Measurements from ENCODE around the gene NUP93.
A peak's percentile ranks its signal among the peaks of the same experiment; 100 is the strongest.

Gene NUP93

DNA sequence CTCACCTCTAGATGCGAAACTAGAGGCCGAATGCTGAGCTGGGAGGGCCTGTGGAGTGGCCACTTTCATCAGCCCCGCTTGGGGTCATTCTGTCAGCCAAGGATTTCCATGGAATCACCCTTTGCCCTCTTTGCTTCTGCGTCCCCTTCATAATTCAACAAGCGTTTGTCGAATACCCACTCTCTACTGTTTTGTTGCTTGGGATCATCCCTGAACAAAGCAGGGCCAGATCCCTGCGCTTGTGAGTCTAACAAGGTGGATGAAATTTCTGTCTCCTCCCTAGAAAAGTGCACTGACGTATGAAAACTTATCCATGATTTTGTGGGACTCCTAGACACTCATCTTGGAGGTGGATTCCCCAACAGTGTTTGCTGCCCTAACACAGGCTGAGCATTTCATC is 131.8 kb downstream of the NUP93 start:
- peak overlapping the region; percentile 59; the same call in 1 of the 2 replicates for H3K9ac ChIP-seq (ENCODE audit: low read length)
- no peaks in the 10 kb centered on the region for H4K20me1 ChIP-seq (ENCODE audit: insufficient read depth, low read length)
- H3K4me3 ChIP-seq (ENCODE audit: low read length), result no peak overlapping the region
- peaks cover 33% of the 10 kb centered on the region for H3F3A ChIP-seq (ENCODE audit: insufficient read depth, low read length)
- H3K27me3 ChIP-seq (replicated peaks; ENCODE audit: insufficient read depth, low read length), result no peaks in the 10 kb centered on the region
- no peak for DNase-seq
- peaks cover 41% of the 10 kb centered on the region for H3K4me1 ChIP-seq (ENCODE audit: low read length)
- 0 out of 2 replicates have a peak, but pooled peaks cover 1% of the 10 kb centered on the region for H3K79me2 ChIP-seq (ENCODE audit: low read length)
- H3K9me2 ChIP-seq (replicated peaks; ENCODE audit: insufficient read depth, low read length), result no peaks in the 10 kb centered on the region
- no peak overlapping the region for H2AFZ ChIP-seq (ENCODE audit: low read length)
- H3K36me3 ChIP-seq (replicated peaks; ENCODE audit: insufficient read depth, low read length), result no peaks in the 10 kb centered on the region
- 0 out of 2 replicates have a peak overlapping the region, but pooled peaks have one; percentile 43 for H3K4me2 ChIP-seq (ENCODE audit: low read depth, low read length)
- peak overlapping the region; percentile 95; the same call in 1 of the 2 replicates for H3K27ac ChIP-seq (ENCODE audit: low read length)
- H3K9me3 ChIP-seq (replicated peaks; ENCODE audit: insufficient read depth, low read length), result no peaks in the 10 kb centered on the region
- TF ChIP-seq EZH2 (optimal IDR thresholded peaks at IDR 0.05; ENCODE audit: low read depth, low read length), result no peak

DNA sequence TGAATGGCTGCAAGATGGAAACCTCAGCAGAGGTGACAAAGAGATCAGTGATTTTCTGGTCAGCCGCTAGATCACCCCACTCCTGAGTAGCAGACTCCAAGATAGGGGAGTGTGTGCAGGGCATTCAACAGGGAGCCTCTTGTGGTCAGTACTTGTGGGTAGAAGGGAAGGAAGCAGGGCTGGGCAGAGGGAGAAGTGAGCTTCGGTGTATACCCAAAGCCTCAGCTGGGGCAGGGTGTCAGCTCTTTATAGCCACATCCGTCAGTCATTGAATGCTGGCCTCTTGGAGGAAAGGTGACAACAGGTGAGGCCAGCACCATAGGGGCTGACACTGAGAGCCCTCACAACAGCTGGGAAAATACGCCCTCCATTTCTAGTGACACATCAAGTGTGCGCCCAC is 132.8 kb downstream of the NUP93 start:
- Histone ChIP-seq H3K27me3 (replicated peaks; ENCODE audit: insufficient read depth, low read length) (no peaks in the 10 kb centered on the region), H3K36me3 (replicated peaks; ENCODE audit: insufficient read depth, low read length) (no peaks in the 10 kb centered on the region), H3K4me1 (ENCODE audit: low read length) (peaks cover 51% of the 10 kb centered on the region), H2AFZ (ENCODE audit: low read length) (no peak overlapping the region), H3K9me3 (replicated peaks; ENCODE audit: insufficient read depth, low read length) (no peaks in the 10 kb centered on the region), H3K79me2 (ENCODE audit: low read length) (peaks cover 10% of the 10 kb centered on the region), H3K4me2 (ENCODE audit: low read depth, low read length) (no peak overlapping the region), H3K27ac (ENCODE audit: low read length) (peak overlapping the region; percentile 95; the same call in 1 of the 2 replicates), H3K9ac (ENCODE audit: low read length) (no peak overlapping the region), H3K4me3 (ENCODE audit: low read length) (no peak overlapping the region), H4K20me1 (ENCODE audit: insufficient read depth, low read length) (no peaks in the 10 kb centered on the region), H3F3A (ENCODE audit: insufficient read depth, low read length) (peaks cover 33% of the 10 kb centered on the region), H3K9me2 (replicated peaks; ENCODE audit: insufficient read depth, low read length) (no peaks in the 10 kb centered on the region)
- DNase-seq, result peak; percentile 13
- no peak for TF ChIP-seq EZH2 (optimal IDR thresholded peaks at IDR 0.05; ENCODE audit: low read depth, low read length)
- no peak for TF ChIP-seq EZH2phosphoT487 (IDR thresholded peaks at IDR 0.05; ENCODE audit: low read length)
- TF ChIP-seq, protein P1, sequence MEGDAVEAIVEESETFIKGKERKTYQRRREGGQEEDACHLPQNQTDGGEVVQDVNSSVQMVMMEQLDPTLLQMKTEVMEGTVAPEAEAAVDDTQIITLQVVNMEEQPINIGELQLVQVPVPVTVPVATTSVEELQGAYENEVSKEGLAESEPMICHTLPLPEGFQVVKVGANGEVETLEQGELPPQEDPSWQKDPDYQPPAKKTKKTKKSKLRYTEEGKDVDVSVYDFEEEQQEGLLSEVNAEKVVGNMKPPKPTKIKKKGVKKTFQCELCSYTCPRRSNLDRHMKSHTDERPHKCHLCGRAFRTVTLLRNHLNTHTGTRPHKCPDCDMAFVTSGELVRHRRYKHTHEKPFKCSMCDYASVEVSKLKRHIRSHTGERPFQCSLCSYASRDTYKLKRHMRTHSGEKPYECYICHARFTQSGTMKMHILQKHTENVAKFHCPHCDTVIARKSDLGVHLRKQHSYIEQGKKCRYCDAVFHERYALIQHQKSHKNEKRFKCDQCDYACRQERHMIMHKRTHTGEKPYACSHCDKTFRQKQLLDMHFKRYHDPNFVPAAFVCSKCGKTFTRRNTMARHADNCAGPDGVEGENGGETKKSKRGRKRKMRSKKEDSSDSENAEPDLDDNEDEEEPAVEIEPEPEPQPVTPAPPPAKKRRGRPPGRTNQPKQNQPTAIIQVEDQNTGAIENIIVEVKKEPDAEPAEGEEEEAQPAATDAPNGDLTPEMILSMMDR (IDR thresholded peaks at IDR 0.05; ENCODE audit: low read length), result no peak

DNA sequence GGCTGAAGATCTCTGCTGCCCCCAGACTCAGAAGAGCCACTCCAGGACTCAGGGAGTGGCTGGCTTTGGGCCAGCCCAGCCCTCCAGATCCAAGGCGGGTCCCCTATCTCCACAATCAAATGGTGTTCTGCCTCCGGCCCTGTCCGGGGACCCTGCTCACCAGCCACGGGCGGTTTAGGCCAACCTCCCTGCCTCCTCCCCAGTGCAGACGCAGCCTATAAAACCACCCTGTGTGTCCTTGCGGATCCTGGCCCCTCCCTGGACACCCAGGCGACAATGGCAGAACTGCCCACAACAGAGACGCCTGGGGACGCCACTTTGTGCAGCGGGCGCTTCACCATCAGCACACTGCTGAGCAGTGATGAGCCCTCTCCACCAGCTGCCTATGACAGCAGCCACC is 135.0 kb downstream of the NUP93 start, which contains the start of gene SLC12A3:
Gene SLC12A3, plus strand, starts transcription at position 248 of the 400 bp plus-strand sequence. Its CDS starts 29 bp downstream, at position 277.
- H3K4me2 ChIP-seq (ENCODE audit: low read depth, low read length), result no peak within 1 kb of the TSS
- no peak within 1 kb of the TSS for H2AFZ ChIP-seq (ENCODE audit: low read length)
- H3K9me3 ChIP-seq (replicated peaks; ENCODE audit: insufficient read depth, low read length), result no peaks in the 10 kb centered on the region
- no peaks in the 10 kb centered on the region for H3K27me3 ChIP-seq (replicated peaks; ENCODE audit: insufficient read depth, low read length)
- H3K36me3 ChIP-seq (replicated peaks; ENCODE audit: insufficient read depth, low read length), result no peaks in the 10 kb centered on the region
- DNase-seq, result no peak
- peaks cover 47% of the 10 kb centered on the region for H3K4me1 ChIP-seq (ENCODE audit: low read length)
- H3K9ac ChIP-seq (ENCODE audit: low read length), result no peak within 1 kb of the TSS
- H3K4me3 ChIP-seq (ENCODE audit: low read length), result no peak within 1 kb of the TSS
- no peak within 1 kb of the TSS for H3K27ac ChIP-seq (ENCODE audit: low read length)
- H3F3A ChIP-seq (ENCODE audit: insufficient read depth, low read length), result peaks cover 29% of the 10 kb centered on the region
- H4K20me1 ChIP-seq (ENCODE audit: insufficient read depth, low read length), result no peaks in the 10 kb centered on the region
- peaks cover 17% of the 10 kb centered on the region for H3K79me2 ChIP-seq (ENCODE audit: low read length)
- TF ChIP-seq EZH2phosphoT487 (IDR thresholded peaks at IDR 0.05; ENCODE audit: low read length) (no peak), EZH2 (optimal IDR thresholded peaks at IDR 0.05; ENCODE audit: low read depth, low read length) (no peak)
- TF ChIP-seq, protein P1 (IDR thresholded peaks at IDR 0.05; ENCODE audit: low read length), result no peak
- H3K9me2 ChIP-seq (replicated peaks; ENCODE audit: insufficient read depth, low read length), result no peaks in the 10 kb centered on the region

DNA sequence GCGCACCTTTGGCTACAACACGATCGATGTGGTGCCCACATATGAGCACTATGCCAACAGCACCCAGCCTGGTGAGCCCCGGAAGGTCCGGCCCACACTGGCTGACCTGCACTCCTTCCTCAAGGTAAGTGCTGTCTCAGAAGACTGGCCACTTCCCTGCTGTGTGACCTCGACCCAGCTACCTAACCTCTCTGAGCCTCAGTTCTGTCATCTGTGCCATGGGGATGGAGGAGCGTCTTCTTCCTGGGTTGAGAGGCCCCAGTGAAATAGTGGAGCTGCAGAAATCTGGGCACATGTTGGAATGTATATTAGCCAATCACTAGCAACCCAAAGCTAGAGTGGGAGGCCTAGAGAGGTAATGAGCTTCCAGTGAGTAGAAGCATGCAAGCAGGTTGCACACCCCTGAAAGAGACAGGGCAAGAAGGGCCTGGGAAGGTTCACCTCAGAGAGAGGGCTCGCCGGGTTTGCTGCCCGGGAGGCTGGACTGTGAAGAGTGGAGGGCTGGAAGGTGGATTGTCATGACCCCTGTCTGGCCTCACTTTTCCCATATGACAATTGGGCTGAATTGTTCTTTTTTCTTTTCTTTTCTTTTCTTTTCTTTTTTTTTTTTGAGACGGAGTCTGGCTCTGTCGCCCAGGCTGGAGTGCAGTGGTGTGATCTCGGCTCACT is 135.6 kb downstream of the NUP93 start:
- peaks cover 47% of the 10 kb centered on the region for H3K4me1 ChIP-seq (ENCODE audit: low read length)
- H3K9ac ChIP-seq (ENCODE audit: low read length), result no peak overlapping the region
- H3F3A ChIP-seq (ENCODE audit: insufficient read depth, low read length), result peaks cover 23% of the 10 kb centered on the region
- peaks cover 17% of the 10 kb centered on the region for H3K79me2 ChIP-seq (ENCODE audit: low read length)
- no peaks in the 10 kb centered on the region for H3K9me3 ChIP-seq (replicated peaks; ENCODE audit: insufficient read depth, low read length)
- no peak overlapping the region for H3K4me2 ChIP-seq (ENCODE audit: low read depth, low read length)
- H4K20me1 ChIP-seq (ENCODE audit: insufficient read depth, low read length), result no peaks in the 10 kb centered on the region
- TF ChIP-seq, protein P1 (IDR thresholded peaks at IDR 0.05; ENCODE audit: low read length), result no peak
- TF ChIP-seq EZH2 (optimal IDR thresholded peaks at IDR 0.05; ENCODE audit: low read depth, low read length), result no peak
- no peak for TF ChIP-seq EZH2phosphoT487 (IDR thresholded peaks at IDR 0.05; ENCODE audit: low read length)
- H3K4me3 ChIP-seq (ENCODE audit: low read length), result no peak overlapping the region
- no peaks in the 10 kb centered on the region for H3K36me3 ChIP-seq (replicated peaks; ENCODE audit: insufficient read depth, low read length)
- H3K9me2 ChIP-seq (replicated peaks; ENCODE audit: insufficient read depth, low read length), result no peaks in the 10 kb centered on the region
- H3K27ac ChIP-seq (ENCODE audit: low read length), result no peak overlapping the region
- H3K27me3 ChIP-seq (replicated peaks; ENCODE audit: insufficient read depth, low read length), result no peaks in the 10 kb centered on the region
- H2AFZ ChIP-seq (ENCODE audit: low read length), result no peak overlapping the region
- no peak for DNase-seq

Measured in MM.1S (cell line).